HepG2 (cell line): ENCODE data around the gene CMAS. TPM values are rescaled to one million over a fixed set of nuclear protein-coding genes. Genes with fewer than 3 reads are reported as not detected.

ENCODE experiments used
- CEBPB ChIP-seq: IDR thresholded peaks from 2 replicates; pipeline ENCODE4 v1.6.1; 2011; ENCODE audit warnings: low read depth, low read length, improper control_type of control experiment, borderline replicate concordance
- ESRRA ChIP-seq: sonication (generic); formaldehyde crosslinking; IDR thresholded peaks from 2 replicates; pipeline ENCODE4 v1.5.1; 2020; ENCODE audit warnings: mild to moderate bottlenecking, low read depth, missing genetic modification reagents
- ETV5 ChIP-seq: IDR thresholded peaks from 2 replicates; pipeline ENCODE4 v1.6.1; 2018; ENCODE audit warnings: missing biosample characterization, missing genetic modification reagents, inconsistent platforms, borderline replicate concordance
- GABPA ChIP-seq, 2 experiments: IDR thresholded peaks; 2 replicates each; pipeline ENCODE4 v1.6.1; 2011 to 2016; ENCODE audit warnings: low read depth in 2 of 2, low read length in 1 of 2, missing biosample characterization in 1 of 2, missing genetic modification characterization in 1 of 2
- HDAC6 ChIP-seq: fragments of 200-600 bp; sonication (generic); IDR thresholded peaks from 2 replicates; pipeline ENCODE4 v1.7.0; 2017; ENCODE audit warnings: mild to moderate bottlenecking, antibody characterized with exemption, low read length, low read depth
- JDP2 ChIP-seq: sonication (generic); formaldehyde crosslinking; IDR thresholded peaks from 2 replicates; pipeline ENCODE4 v1.8.1; 2022; ENCODE audit warnings: missing genetic modification reagents, borderline replicate concordance
- MAFG ChIP-seq: sonication (generic); formaldehyde crosslinking; IDR thresholded peaks from 2 replicates; pipeline ENCODE4 v1.5.1; 2020; ENCODE audit warnings: mild to moderate bottlenecking, missing genetic modification reagents
- PAWR ChIP-seq: sonication (generic); formaldehyde crosslinking; IDR thresholded peaks from 2 replicates; pipeline ENCODE4 v1.4.0; 2020; ENCODE audit warnings: missing genetic modification reagents, mild to moderate bottlenecking, borderline replicate concordance
- SALL2 ChIP-seq: sonication (generic); formaldehyde crosslinking; IDR thresholded peaks from 2 replicates; pipeline ENCODE4 v1.8.1; 2023; ENCODE audit warnings: mild to moderate bottlenecking, missing genetic modification reagents, inconsistent platforms
- ZBTB38 ChIP-seq: sonication (generic); formaldehyde crosslinking; IDR thresholded peaks from 2 replicates; pipeline ENCODE4 v1.5.1; 2020; ENCODE audit warnings: mild to moderate bottlenecking, missing genetic modification reagents
- ZEB1 ChIP-seq: IDR thresholded peaks from 2 replicates; pipeline ENCODE4 v1.6.1; 2012; ENCODE audit warnings: mild to moderate bottlenecking, low read depth, inconsistent platforms; ENCODE audit not compliant: insufficient replicate concordance
- ZNF276 ChIP-seq: sonication (generic); formaldehyde crosslinking; IDR thresholded peaks from 2 replicates; pipeline ENCODE4 v1.4.0; 2020; ENCODE audit warnings: mild to moderate bottlenecking, low read depth, missing genetic modification reagents
- ZNF292 ChIP-seq: sonication (generic); formaldehyde crosslinking; IDR thresholded peaks from 2 replicates; pipeline ENCODE4 v1.8.1; 2022; ENCODE audit warnings: mild to moderate bottlenecking, low read depth, missing genetic modification reagents, borderline replicate concordance
- ZNF513 ChIP-seq: sonication (generic); formaldehyde crosslinking; conservative IDR thresholded peaks from 2 replicates; pipeline ENCODE4 v1.5.0; 2020; ENCODE audit warnings: missing genetic modification reagents
- ZNF569 ChIP-seq: sonication (generic); formaldehyde crosslinking; IDR thresholded peaks from 2 replicates; pipeline ENCODE4 v1.5.0; 2020; ENCODE audit warnings: mild to moderate bottlenecking, missing genetic modification reagents, moderate library complexity, borderline replicate concordance
- ZNF607 ChIP-seq: sonication (generic); formaldehyde crosslinking; IDR thresholded peaks from 2 replicates; pipeline ENCODE4 v1.5.1; 2020; ENCODE audit warnings: missing genetic modification reagents, mild to moderate bottlenecking, borderline replicate concordance
- ZNF709 ChIP-seq: sonication (generic); formaldehyde crosslinking; IDR thresholded peaks from 2 replicates; pipeline ENCODE4 v1.5.0; 2020; ENCODE audit warnings: mild to moderate bottlenecking, missing genetic modification reagents
- ZNF841 ChIP-seq: sonication (generic); formaldehyde crosslinking; IDR thresholded peaks from 2 replicates; pipeline ENCODE4 v1.8.1; 2023; ENCODE audit warnings: missing genetic modification reagents, borderline replicate concordance
- polyA plus RNA-seq, 8 experiments: library from polyadenylated mRNA; depleted of rRNA in 3 of 8; stranded (reverse) in 7 of 8; unstranded in 1 of 8; fragments of >200 nt; fragmentation: Illumina TruSeq in 4 of 8; extraction: Trizol in 4 of 8; gene quantifications; 2 replicates each; pipeline versions ENCODE4 v1.2.1 to v1.2.3, GENCODE V29; 2011 to 2016; ENCODE audit warnings: low read depth in 4 of 8, missing spikeins in 1 of 8, mixed read lengths in 1 of 8; ENCODE audit not compliant: insufficient read depth in 1 of 8
- total RNA-seq, 5 experiments: library from RNA; depleted of rRNA; stranded (reverse); fragments of >200 nt; fragmentation: Illumina TruSeq; extraction: Trizol; gene quantifications; 2 replicates each; pipeline ENCODE4 v1.2.3, GENCODE V29; 2016; ENCODE audit warnings: low read depth in 1 of 5
- TF ChIP-seq, protein P1 (sequence below): sonication (generic); formaldehyde crosslinking; IDR thresholded peaks from 2 replicates; pipeline ENCODE4 v1.4.0; 2020; ENCODE audit warnings: mild to moderate bottlenecking, missing genetic modification reagents

CMAS gene
- total and polyA plus RNA-seq, 2 of the 13 experiments (the other 11 are each of a cell fraction or from before 2014, with no cell fraction given), result 14.0 to 21.3 TPM

DNA sequence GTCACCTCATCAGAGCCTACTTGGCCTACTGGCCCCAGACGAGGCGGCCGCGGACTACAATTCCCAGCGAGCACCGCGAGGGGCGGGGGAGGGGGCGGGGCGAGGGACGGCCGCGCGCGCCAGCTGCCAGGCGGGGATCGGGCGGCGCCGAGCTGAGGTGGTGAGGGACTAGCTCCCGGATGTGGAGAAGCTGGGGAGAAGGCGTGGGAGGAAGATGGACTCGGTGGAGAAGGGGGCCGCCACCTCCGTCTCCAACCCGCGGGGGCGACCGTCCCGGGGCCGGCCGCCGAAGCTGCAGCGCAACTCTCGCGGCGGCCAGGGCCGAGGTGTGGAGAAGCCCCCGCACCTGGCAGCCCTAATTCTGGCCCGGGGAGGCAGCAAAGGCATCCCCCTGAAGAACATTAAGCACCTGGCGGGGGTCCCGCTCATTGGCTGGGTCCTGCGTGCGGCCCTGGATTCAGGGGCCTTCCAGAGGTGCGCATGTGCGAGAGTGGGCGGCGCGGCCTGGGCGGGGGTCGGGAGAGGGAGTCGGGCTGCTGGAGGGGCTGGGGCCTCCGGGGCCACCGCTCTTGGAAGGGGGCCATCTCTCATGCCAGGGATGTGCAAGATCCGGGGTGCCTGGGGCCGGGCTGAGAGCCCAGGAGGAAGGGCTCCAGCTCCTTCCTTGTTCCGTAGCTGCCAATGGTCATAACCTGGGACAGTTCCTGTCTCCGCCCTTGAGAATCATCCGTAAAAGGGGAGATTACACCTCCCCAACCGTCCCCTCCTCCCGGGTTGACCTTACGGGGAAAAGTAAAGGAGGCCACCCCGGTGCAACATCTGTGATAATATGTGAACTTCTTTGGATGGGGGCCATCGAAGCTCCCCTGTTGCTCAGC lies at the start of gene CMAS (continued):
- peak; percentile 33; the same call in 1 of the 2 replicates for TF ChIP-seq ZBTB38 (CRISPR knock-in tag)
- no peak for TF ChIP-seq ZEB1
- no peak for TF ChIP-seq ZNF276 (CRISPR knock-in tag)
- no peak for TF ChIP-seq SALL2 (CRISPR knock-in tag)
- TF ChIP-seq JDP2, result no peak
- TF ChIP-seq ESRRA (CRISPR knock-in tag), result no peak
- TF ChIP-seq ETV5 (CRISPR knock-in tag), result peak; percentile 42; the same call in 1 of the 2 replicates
- peak; percentile 29; the same call in 1 of the 2 replicates for TF ChIP-seq GABPA (IDR thresholded peaks at IDR 0.05; ENCODE audit: low read depth, low read length)
- peak; percentile 17; the same call in 1 of the 2 replicates for TF ChIP-seq GABPA (CRISPR knock-in tag; IDR thresholded peaks at IDR 0.05; ENCODE audit: low read depth)
- no peak for TF ChIP-seq ZNF607
- no peak for TF ChIP-seq ZNF292 (CRISPR knock-in tag)
- TF ChIP-seq PAWR, result no peak
- no peak for TF ChIP-seq MAFG (CRISPR knock-in tag)
- TF ChIP-seq ZNF513, result no peak
- TF ChIP-seq, protein P1, sequence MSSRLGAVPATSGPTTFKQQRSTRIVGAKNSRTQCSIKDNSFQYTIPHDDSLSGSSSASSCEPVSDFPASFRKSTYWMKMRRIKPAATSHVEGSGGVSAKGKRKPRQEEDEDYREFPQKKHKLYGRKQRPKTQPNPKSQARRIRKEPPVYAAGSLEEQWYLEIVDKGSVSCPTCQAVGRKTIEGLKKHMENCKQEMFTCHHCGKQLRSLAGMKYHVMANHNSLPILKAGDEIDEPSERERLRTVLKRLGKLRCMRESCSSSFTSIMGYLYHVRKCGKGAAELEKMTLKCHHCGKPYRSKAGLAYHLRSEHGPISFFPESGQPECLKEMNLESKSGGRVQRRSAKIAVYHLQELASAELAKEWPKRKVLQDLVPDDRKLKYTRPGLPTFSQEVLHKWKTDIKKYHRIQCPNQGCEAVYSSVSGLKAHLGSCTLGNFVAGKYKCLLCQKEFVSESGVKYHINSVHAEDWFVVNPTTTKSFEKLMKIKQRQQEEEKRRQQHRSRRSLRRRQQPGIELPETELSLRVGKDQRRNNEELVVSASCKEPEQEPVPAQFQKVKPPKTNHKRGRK, result no peak
- TF ChIP-seq HDAC6, result no peak
- no peak for TF ChIP-seq CEBPB
- no peak for TF ChIP-seq ZNF569 (CRISPR knock-in tag)
- TF ChIP-seq ZNF841 (CRISPR knock-in tag), result no peak
- TF ChIP-seq ZNF709 (CRISPR knock-in tag), result peak; percentile 20; the same call in 1 of the 2 replicates
